NCI-H1105 (cell line): Measurements from ENCODE around the gene SLC27A1.
"Not testable (repeated sequence)": the region's sequence is repeated elsewhere in the genome, so short reads cannot be mapped to it uniquely, and the experiment has no call there.

Experiments used
- DNase-seq: peaks from one replicate; lab custom pipeline; 2025; lab: John Stamatoyannopoulos, UW

Gene SLC27A1

DNA sequence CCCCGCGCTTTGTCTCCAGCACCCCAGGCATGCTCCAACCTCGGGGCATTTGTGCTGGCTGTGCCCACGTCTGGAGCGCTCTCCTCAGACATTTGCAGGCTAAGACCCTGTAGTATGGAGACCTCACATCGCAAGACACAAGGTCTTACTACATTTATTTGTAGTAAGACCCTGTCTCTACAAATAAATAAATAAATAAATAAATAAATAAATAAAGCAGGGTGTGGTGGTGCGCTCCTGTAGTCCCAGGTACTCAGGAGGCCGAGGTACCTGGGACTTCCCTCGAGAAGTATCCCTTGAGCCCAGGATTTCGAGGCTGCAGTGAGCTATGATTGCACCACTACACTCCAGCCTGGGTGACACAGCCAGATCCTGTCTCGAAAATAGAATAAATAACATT lies 14.2 kb upstream of the SLC27A1 start:
- no peak for DNase-seq

DNA sequence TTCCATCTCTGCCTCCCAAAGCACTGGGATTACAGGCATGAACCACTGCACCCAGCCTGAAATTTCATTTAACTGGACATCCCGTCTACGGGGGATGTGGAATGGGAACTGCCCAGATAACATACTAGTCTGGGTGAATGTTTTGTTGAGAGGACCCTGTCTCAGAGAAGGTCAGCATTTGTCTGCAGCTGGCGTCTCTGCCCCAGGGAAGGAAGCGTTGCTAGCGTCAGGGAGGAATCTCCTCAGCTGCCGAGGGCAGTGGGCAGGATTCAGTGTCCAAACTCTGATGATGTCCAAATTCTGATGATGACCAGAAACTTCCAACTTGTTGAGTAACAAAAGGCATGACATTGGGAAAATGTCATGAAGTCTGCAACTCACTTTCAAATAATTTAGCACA lies 12.7 kb upstream of the SLC27A1 start:
- no peak for DNase-seq

DNA sequence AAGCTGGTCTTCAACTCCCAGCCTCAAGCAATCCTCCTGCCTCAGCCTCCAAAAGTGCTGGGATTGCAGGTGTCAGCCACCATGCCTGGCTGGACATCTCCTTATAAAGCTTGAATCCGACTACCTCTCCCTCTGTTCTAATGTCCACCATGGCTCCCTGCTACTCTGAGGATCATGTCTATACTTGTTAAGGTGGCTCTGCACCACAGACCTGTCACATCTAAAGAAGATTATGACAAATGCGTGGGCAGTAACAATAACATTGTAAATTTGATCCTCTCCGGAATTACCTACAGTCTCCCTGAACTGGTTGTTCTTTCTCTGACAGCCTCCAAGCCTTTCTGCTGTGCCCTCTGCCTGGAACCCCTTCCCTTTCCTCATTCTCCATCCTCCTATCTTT lies 11.4 kb upstream of the SLC27A1 start:
- no peak for DNase-seq

DNA sequence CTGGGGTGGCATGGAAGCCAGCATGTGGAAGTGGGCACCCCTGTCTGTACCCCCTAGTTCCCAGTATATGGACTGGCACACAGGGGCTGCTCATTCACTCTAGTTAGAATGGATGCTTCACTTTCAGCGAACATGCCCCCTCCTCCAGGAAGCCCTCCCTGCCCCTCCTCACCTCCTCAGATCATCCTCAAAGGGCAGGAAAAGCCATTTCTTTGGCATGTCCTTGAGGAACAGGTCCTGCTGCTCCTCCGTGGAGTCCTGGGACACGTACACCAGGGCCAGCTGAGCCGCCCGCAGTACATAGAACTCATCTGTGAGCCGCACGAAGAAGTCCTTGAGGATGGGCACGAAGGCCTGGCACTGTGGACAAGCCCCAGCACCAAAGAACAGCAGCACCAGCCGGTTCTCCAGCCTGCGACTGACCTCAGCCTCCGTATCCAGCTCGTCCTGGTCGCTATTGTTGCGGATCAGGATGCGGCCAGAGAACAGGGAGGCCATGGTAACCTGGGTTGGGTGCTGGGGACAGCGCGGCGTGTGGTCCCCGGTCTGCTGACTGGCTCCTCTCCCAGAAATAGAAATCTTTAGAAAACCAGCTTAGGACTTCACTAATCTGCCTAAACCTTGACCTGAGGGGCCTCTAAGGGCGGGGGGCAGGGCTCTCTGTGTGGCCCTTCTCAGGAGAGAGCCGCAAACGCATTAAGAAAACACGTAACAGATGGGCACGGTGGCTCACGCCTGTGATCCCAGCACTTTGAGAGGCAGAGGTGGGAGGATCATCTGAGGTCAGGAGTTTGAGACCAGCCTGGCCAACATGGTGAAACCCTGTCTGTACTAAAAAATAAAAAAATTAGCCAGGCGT lies 9.7 kb upstream of the SLC27A1 start, which contains the start of gene NXNL1:
Gene NXNL1 (minus strand): TSS at position 555 of the 859 bp plus-strand sequence. CDS start 57 bp downstream, at position 498.
- no peak for DNase-seq

DNA sequence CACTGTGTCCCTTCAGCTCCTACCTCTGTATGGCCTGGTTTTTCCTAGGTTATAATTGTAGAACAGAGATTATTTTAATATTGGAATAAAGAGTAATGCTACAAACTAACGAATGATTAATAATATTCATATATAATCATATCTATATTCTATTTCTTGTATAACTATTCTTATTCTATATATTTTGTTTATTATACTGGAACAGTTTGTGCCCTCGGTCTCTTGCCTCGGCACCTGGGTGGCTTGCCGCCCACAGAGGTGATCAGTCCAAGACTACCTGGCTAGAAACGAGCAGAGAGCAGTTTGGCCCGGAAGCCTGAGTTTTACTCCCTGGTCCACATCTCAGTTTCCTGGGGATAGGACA lies 3.9 kb upstream of the SLC27A1 start:
- DNase-seq, result no peak

DNA sequence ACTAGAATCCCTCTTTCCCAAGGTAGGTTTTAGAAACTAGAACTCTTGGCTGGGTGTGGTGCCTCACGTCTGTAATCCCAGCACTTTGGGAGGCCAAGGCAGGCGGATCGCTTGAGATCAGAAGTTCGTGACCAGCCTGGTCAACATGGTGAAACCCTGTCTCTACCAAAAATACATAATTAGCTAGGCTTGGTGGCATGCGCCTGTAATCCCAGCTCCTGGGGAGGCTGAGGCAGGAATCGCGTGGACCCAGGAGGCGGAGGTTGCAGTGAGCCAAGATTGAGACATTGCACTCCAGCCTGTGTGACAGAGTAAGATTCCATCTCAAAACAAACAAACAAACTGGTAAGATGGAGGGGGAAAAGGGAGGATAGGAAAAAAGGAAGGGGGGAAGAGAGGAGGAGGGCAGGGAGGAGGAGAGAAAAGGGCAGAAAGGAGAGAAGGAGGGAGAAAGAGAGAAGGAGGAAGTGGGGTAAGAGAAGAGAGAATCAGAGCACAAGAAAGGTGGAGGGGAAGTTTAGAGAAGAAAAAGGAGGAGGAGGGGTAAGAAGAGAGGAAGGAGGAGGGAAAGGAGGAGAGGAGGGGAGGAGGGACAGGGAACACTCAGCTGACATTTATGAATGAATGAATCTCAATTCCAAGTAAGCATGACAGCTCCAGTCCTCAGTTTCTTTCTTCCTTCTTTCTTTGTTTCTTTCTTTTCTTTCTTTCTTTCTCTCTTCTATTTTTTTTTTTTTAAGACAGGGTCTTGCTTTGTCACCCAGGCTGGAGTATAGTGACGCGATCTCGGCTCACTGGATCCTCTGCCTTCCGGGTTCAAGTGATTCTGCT lies 2.6 kb upstream of the SLC27A1 start:
- no peak for DNase-seq

DNA sequence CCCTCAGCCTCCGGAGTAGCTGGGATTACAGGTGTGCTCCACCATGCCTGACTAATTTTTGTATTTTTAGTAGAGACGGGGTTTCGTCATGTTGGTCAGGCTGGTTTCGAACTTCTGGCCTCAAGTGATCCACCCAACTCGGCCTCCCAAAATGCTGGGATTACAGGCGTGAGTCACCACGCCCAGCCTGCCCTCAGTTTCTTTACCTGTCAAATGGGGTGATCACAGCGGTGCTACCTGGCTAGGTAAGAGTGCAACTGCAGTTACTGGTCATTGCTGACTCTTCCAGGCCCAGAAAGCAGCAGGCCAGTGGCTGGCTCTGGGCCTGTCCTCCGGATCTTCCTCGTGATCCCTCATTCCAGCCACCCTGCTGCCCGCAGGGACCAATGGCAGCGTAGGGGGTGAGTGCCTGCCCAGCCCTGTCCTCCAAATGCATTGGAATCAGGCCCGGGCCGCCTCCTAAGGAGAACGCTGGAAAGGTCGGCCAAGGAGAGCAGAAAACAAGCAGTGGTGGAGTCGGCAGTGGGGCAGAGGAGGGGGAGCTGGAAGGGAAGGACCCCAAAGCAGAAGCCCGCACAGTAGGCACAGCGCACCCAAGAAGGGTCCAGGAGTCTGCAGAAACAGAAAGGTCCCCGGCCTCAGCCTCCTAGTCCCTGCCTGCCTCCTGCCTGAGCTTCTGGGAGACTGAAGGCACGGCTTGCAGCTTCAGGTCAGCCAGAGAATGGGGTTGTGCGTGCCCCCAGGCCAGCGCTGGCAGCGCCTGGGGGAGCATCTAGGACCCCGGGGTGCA lies 1.8 kb upstream of the SLC27A1 start:
- DNase-seq, result no peak

DNA sequence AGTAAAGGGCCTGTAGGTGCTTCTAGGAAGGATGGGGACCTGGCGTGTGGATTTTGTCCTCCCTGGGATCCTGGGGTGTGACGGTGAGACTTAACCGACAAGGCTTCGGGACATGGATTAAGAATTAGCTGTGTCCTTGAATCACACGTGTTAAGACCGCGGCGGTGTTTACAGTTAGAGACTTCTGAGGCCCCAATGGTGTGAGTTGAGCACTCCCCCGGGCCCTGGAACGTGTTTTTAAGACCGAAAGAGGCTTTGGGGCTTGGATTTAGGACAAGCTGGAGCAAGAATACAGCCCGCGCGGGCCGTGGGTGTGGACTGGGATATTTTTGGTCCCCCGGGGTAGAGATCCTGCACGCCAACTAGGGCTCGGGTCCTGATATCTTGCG lies 1.2 kb upstream of the SLC27A1 start:
- DNase-seq, result no peak

DNA sequence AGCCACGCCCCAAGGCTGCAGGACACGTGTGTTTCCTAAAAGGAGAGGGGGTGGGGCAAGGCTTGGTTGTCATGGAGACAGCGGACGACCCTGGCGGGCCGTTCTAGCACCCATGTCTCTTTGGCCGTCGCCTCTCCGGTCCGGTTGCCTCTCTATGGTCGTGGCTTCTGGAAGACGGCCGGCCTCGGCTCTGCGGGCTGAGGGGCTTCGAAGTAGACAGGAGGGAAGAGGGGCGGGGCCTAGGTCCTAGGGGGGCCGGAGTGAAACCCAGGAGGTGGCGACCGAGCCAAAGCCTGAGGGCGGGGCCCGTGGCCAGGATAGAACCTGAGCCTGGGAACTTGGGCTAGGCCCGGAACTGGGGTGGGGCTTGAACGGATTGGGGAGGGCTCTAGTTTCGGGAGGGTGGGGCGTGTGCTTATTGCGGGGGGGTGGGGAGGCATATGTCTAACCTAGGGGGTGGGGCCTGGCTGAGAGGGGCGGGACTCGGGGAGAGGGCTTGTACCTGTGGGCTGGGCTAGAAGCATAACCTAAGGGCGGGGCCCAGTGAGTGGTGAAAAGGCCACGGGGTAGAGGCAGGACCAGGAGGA lies 750 bp upstream of the SLC27A1 start:
- peak; percentile 94 for DNase-seq

DNA sequence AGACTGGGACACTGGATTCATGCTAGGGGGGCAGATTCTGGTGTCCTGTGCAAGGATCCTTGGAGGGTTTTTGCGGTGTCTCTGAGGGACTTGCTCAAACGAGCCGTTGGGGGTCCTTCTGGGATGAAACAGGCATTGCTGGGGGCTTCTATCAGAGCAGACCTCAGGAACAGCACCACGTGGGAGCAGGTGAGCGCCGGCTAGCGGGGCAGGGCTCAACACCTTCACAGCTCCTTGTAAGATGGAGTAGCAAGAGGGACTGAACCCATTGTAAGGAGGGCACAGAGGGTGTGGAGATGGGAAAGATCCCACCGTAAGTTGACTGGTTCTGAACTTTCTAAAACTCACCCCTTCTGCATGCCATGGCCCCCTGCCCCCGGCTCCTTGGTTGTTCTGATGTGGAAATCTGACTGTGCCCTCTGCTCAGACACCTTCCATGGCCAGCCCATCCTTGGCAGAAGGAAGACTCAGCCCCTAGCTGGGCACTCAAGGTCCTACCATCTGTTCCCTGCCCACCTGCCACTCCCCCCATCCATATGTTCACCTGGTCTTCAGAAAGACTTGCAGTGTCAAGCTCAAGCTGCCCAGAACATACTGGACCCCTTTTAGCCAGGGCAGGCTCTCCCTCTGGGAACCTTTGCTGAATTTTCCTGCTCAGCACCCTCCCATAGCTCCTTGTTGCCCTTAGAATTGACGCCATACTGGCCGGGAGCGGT lies 1.2 kb downstream of the SLC27A1 start:
- DNase-seq, result no peak

DNA sequence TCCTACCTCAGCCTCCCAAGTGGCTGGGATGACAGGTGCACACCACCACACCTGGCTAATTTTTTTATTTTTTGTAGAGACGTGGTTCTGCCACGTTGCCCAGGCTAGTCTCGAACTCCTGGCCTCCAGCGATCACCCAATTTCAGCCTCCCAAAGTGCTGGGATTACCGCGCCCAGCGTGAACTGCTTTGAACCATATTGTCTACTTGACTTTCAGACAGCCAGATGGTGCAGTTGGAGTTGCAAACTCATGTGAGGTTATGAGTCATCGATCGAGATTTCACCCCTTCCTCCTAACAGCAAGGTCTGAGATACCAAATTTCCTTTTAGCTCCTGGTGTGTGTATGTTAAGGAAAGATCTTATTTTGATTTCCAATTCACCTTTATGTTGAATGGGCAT lies 2.7 kb downstream of the SLC27A1 start:
- no peak for DNase-seq

DNA sequence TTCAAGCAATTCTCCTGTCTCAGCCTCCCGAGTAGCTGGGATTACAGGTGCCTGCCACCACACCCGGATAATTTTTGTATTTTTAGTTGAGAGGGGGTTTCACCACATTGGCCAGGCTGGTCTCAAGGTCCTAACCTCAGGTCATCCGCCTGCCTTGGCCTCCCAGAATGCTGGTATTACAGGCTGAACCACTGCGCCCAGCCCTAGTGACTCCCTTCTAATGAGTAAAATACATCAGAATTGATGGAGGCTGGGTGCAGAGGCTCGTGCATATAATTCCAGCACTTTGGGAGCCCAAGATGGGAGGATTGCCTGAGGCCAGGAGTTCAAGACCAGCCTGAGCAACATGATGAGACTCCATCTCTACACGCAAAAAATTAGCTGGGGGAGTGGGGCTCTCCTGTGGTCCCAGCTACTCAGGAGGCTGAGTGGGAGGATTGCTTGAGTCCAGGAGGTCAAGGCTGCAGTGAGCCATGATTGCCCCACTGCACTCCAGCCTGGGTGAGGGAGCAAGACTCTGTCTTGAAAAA lies 4.8 kb downstream of the SLC27A1 start:
- DNase-seq, result not testable (repeated sequence)

DNA sequence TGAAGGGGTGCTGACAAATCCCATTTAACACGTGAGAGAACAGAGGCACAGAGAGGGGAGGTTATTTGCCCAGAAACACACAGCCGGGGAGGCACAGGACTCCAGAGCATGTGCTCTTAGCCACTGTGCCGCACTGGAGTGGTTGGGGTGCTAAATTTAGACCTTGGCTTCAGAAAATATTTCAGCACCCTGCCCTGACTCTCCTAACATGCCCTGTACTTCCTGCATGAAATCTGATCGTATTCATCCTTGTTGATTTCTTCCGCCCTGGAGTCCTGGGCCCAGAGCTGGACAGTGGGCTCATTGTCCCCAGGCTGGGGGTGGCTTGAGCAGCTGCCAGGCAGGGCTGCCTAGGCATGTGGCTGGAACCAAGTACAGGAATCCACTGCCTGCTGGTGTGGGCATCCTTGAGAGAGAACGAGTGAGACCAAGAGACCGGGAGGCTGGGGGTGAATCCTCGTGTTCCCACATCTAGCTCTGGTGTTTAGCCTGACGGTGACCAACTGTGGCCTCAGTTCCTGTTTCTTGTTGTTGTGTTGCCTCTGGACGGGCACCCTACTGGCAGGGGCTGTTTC lies 5.3 kb downstream of the SLC27A1 start:
- no peak for DNase-seq

DNA sequence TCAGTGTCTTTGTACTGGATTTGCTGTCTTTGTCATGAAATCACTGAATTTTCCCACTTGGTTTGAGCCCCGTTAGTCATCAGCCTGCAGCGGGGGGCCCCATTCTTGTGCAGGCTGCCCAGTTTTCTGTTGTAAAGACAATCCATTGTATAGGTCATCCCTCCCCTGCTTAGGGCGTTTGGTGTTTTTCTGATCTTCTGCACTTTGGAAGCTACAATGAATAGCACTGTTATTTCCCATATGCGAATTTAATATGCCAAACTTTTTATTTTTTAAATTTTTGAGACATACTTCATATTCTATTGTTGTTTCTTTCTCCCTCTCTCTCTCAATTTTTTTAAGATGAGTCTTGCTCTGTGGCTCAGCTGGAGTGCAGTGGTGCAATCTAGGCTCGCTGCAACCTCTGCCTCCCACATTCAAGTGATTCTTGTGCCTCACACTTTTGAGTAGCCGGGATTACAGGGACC lies 9.0 kb downstream of the SLC27A1 start:
- DNase-seq, result no peak

DNA sequence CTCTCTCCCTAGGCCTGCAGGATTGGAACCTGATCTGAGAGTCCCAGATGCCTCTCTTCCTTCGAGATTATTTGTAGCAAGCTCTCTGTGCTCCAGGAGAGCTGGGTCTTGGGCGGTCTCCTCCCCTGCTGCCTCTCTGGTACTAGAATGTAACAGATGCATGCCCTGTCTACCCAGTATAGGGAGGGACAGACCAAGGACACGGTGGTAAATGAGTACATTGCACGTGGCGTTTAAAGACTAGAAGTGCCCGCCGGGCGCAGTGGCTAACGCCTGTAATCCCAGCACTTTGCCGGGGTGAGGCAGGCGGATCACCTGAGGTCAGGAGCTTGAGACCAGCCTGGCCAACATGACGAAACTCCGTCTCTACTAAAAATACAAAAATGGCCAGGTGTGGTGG lies 11.7 kb downstream of the SLC27A1 start:
- DNase-seq, result no peak

DNA sequence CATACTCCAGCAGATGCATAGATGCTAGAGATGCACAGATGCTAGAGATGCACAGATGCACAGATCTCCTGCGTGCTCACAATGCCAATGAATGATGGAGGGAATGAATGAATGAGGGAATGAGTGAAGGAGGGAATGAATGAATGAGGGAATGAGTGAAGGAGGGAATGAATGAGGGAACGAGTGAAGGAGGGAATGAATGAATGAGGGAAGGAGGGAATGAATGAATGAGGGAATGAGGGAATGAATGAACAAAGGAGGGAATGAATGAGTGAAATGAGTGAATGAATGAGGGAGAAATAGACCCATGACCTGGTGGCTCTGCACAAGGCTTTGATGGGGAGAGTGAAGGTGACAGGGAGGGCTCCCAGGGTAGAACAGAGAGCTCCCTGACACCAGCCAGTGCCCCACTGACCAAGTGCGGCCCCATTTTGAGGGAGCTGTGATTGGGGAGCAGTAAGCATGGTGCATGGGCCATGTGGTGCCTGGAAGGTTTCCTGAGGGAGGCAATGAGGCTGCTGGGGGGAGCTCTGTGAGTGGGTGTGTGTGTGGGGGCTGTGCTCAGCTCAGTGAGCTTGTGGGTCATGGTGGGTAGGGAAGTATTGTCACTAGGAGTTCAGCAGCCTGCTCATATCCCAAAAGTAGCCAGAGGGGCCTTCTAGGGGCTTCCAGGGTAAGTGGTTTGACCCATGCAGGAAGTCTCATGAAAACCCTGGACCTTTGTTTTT lies 12.7 kb downstream of the SLC27A1 start:
- DNase-seq, result no peak

DNA sequence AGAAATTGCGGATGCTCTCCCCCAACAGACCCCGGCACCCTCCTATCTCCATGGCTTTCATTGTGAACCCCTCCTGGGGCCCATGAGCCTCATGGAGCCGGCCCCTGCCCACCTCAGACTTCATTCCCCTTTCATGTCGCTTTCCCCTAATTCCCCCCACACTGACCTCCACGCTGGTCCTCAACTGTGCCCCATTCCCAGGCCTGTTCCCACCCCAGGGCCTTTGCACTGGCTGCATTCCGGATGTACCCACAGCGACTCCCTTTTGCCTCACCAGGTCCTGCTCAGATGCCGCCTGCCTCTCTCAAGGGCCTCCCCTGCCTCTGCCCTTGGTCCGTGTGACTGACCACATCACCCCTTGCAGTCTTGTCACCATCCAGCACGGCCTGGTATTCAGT lies 13.3 kb downstream of the SLC27A1 start:
- no peak for DNase-seq

DNA sequence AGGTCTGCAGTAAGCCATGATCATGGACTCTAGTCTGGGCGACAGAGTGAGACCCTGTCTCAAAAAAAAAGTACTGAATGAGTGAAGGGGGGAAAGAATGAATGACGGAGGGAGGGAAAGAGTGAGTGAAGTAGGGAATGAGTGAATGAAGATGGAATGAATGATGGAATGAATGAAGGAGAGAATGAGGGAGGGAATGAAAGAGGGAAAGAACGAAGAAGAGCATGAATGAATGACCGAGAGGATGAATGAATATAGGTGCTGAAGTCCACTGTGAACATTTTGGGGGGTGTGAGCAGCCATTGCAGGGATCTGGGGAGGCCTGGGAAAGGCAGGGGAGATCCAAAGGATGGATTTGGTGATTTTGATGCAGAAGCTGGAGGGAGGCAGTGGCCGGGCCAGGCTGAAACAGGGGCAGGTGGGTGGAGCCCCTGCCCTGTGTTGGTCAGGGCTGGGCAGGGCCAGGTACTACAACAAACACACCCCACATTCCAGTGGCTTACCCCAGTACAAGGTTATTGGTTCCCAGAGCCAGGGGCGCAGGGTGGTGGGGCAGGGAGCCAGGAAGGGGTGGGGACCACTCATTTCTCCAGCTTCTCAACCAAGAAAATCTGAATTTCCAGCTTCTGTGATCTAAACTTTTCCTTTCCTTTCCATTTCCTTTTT lies 14.3 kb downstream of the SLC27A1 start:
- no peak for DNase-seq

DNA sequence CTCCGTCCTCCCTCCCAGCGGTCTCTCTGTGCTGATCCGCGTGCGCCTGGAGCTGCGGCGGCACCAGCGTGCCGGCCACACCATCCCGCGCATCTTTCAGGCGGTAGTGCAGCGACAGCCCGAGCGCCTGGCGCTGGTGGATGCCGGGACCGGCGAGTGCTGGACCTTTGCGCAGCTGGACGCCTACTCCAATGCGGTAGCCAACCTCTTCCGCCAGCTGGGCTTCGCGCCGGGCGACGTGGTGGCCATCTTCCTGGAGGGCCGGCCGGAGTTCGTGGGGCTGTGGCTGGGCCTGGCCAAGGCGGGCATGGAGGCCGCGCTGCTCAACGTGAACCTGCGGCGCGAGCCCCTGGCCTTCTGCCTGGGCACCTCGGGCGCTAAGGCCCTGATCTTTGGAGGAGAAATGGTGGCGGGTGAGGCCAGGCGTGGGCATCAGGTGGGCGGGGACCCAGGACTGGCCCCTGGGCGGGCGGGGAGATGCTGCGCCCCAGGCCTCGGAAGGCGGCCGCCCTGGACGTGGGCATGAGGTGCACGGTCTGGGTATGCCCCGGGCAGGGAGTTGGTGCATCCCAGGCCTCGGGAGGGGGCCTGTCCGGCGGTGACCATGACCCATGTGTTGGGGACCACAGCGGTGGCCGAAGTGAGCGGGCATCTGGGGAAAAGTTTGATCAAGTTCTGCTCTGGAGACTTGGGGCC lies 16.4 kb downstream of the SLC27A1 start:
- no peak for DNase-seq
